Common myeloid progenitor, CD34-positive (primary cell): ENCODE data around the gene MTMR3.
"Not testable (repeated sequence)": the region's sequence is repeated elsewhere in the genome, so short reads cannot be mapped to it uniquely, and the experiment has no call there.

ENCODE experiments used
- CTCF ChIA-PET: fragments of 350-600 bp; sonication (Branson Sonifier 250); formaldehyde crosslinking; loops from one replicate; lab custom pipeline; 2021; ENCODE audit warnings: antibody characterized with exemption; lab: Charles Lee
- POLR2A ChIA-PET: fragments of 350-600 bp; sonication (Branson Sonifier 250); formaldehyde crosslinking; loops from one replicate; lab custom pipeline; 2021; ENCODE audit warnings: antibody characterized with exemption; lab: Charles Lee
- DNase-seq, 3 donors: peaks; one replicate each; pipeline versions ENCODE4 v3.0.0 to v3.0.0-alpha.2; 2013
- H3K27ac ChIP-seq, 2 experiments: 1 replicate in 1 of 2; 2 replicates in 1 of 2; pipeline ENCODE4 v1.7.0; 2013; ENCODE audit warnings: inconsistent platforms in 2 of 2, low read length in 2 of 2, mild to moderate bottlenecking in 2 of 2, low read depth in 1 of 2, moderate library complexity in 1 of 2; ENCODE audit not compliant: severe bottlenecking in 2 of 2, insufficient read depth in 1 of 2, poor library complexity in 1 of 2
- H3K27me3 ChIP-seq, 5 experiments: replicated peaks in 2 of 5; 1 replicate in 3 of 5; 2 replicates in 2 of 5; pipeline versions ENCODE4 v1.6.1 to v1.7.0; 2013; ENCODE audit warnings: low read length in 4 of 5, mild to moderate bottlenecking in 2 of 5, moderate library complexity in 2 of 5, inconsistent platforms in 1 of 5; ENCODE audit not compliant: insufficient read depth in 5 of 5, control insufficient read depth in 4 of 5
- H3K36me3 ChIP-seq, 4 experiments: 1 replicate in 2 of 4; 2 replicates in 2 of 4; pipeline versions ENCODE4 v1.6.1 to v1.7.0; 2013; ENCODE audit warnings: low read length in 3 of 4, control low read depth in 1 of 4, mild to moderate bottlenecking in 1 of 4; ENCODE audit not compliant: control insufficient read depth in 4 of 4, insufficient read depth in 4 of 4
- H3K4me1 ChIP-seq, 4 experiments: 1 replicate in 3 of 4; 2 replicates in 1 of 4; pipeline versions ENCODE4 v1.6.1 to v1.7.1; 2013; ENCODE audit warnings: low read length in 3 of 4, mild to moderate bottlenecking in 3 of 4, control low read depth in 1 of 4, inconsistent platforms in 1 of 4, moderate library complexity in 1 of 4; ENCODE audit not compliant: control insufficient read depth in 4 of 4, insufficient read depth in 4 of 4; ENCODE audit errors: control extremely low read depth in 1 of 4
- H3K4me3 ChIP-seq, 7 experiments: 1 replicate in 4 of 7; 2 replicates in 3 of 7; pipeline versions ENCODE4 v1.5.1 to v1.7.0; 2013; ENCODE audit warnings: mild to moderate bottlenecking in 7 of 7, low read length in 6 of 7, moderate library complexity in 6 of 7, inconsistent platforms in 2 of 7, low read depth in 2 of 7, control low read depth in 1 of 7; ENCODE audit not compliant: insufficient read depth in 4 of 7, control insufficient read depth in 1 of 7; ENCODE audit errors: extremely low read depth in 1 of 7
- H3K9me3 ChIP-seq, 5 experiments: 1 replicate in 4 of 5; 2 replicates in 1 of 5; pipeline versions ENCODE4 v1.6.1 to v1.7.1; 2013; ENCODE audit warnings: low read length in 4 of 5, mild to moderate bottlenecking in 2 of 5, inconsistent platforms in 1 of 5, low read depth in 1 of 5, moderate library complexity in 1 of 5; ENCODE audit not compliant: control insufficient read depth in 4 of 5, insufficient read depth in 2 of 5; ENCODE audit errors: control extremely low read depth in 1 of 5
- WGBS: methylation state at CpG from one replicate; pipeline ENCODE4 v1.1.5; 2013; ENCODE audit not compliant: insufficient coverage; 5-methylcytosine and 5-hydroxymethylcytosine counted together

Gene MTMR3

GRCh38 chr22:29972121-29972520 is 89.1 kb downstream of the MTMR3 start:
- POLR2A ChIA-PET: no interaction called here
- Histone ChIP-seq H3K9me3 (no peaks in the 10 kb centered on the region), H3K36me3 (peaks cover 2 to 13% (median 7%) of the 10 kb centered on the region in 4 experiments), H3K4me1 (peaks cover 0 to 4% (median 0%) of the 10 kb centered on the region in 4 experiments), H3K4me3 (no peak overlapping the region), H3K27ac (no peak overlapping the region), H3K27me3 (no peaks in the 10 kb centered on the region)
- no peak for DNase-seq
- WGBS: 100% methylated on average over 1 of the region's 2 CpGs
- CTCF ChIA-PET: no interaction called here

GRCh38 chr22:29973269-29973668 is 90.3 kb downstream of the MTMR3 start:
- no peaks in the 10 kb centered on the region for H3K27me3 ChIP-seq
- H3K4me1 ChIP-seq: peaks cover 0 to 5% (median 0%) of the 10 kb centered on the region in 4 experiments
- ChIA-PET CTCF (no interaction called here), POLR2A (no interaction called here)
- no peak overlapping the region for H3K4me3 ChIP-seq
- WGBS: 100% methylated on average over 3 of the region's 4 CpGs
- DNase-seq: no peak
- peaks cover 3 to 13% (median 8%) of the 10 kb centered on the region in 4 experiments for H3K36me3 ChIP-seq
- H3K9me3 ChIP-seq: no peaks in the 10 kb centered on the region
- no peak overlapping the region for H3K27ac ChIP-seq

GRCh38 chr22:29973680-29974079 is 90.7 kb downstream of the MTMR3 start:
- H3K27me3 ChIP-seq, H3K4me1 ChIP-seq, H3K27ac ChIP-seq, POLR2A ChIA-PET, CTCF ChIA-PET, H3K4me3 ChIP-seq, H3K9me3 ChIP-seq, DNase-seq: not testable (repeated sequence)
- WGBS: 100% methylated on average over 8 of the region's 9 CpGs
- peaks cover 4 to 13% (median 10%) of the 10 kb centered on the region in 4 experiments for H3K36me3 ChIP-seq

DNA sequence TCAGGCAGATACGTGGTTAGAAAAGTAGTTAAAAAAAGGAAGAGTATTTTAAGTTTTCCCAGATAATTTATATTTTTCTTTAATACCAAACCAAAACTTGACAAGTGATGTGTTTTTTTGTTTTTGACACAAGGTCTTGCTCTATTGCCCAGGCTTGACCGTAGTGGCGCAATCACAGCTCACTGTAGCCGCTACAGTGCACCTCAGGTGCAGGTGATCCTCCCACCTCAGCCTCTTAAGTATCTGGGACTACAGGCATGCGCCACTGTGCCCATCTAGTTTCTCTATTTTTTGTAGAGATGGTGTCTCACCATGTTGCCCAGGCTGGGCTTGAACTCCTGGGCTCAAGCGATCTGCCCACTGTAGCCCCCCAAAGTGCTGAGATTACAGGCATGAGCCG is 92.5 kb downstream of the MTMR3 start:
- H3K4me1 ChIP-seq: peaks cover 0 to 5% (median 0%) of the 10 kb centered on the region in 4 experiments
- H3K36me3 ChIP-seq: peaks cover 7 to 23% (median 18%) of the 10 kb centered on the region in 4 experiments
- H3K9me3 ChIP-seq: no peaks in the 10 kb centered on the region
- H3K4me3 ChIP-seq: no peak overlapping the region
- no peaks in the 10 kb centered on the region for H3K27me3 ChIP-seq
- H3K27ac ChIP-seq: no peak overlapping the region
- CTCF ChIA-PET: no interaction called here
- 92% methylated on average over 4 of the region's 7 CpGs for WGBS
- DNase-seq: no peak
- POLR2A ChIA-PET: no interaction called here

GRCh38 chr22:29977107-29977506 is 94.1 kb downstream of the MTMR3 start:
- no peaks in the 10 kb centered on the region for H3K27me3 ChIP-seq
- H3K4me3 ChIP-seq: no peak overlapping the region
- 88% methylated on average over 2 of the region's 3 CpGs for WGBS
- CTCF ChIA-PET: no interaction called here
- no peaks in the 10 kb centered on the region for H3K9me3 ChIP-seq
- DNase-seq: no peak
- POLR2A ChIA-PET: no interaction called here
- no peak overlapping the region for H3K27ac ChIP-seq
- peaks cover 7 to 20% (median 20%) of the 10 kb centered on the region in 4 experiments for H3K36me3 ChIP-seq
- H3K4me1 ChIP-seq: peaks cover 0 to 5% (median 0%) of the 10 kb centered on the region in 4 experiments

- DNase-seq: no peak
- peaks cover 7 to 17% (median 12%) of the 10 kb centered on the region in 4 experiments for H3K36me3 ChIP-seq
- CTCF ChIA-PET: no interaction called here
- H3K27me3 ChIP-seq: no peaks in the 10 kb centered on the region
- peaks cover 0 to 5% (median 0%) of the 10 kb centered on the region in 4 experiments for H3K4me1 ChIP-seq
- POLR2A ChIA-PET: no interaction called here
- H3K27ac ChIP-seq: no peak overlapping the region
- H3K9me3 ChIP-seq: no peaks in the 10 kb centered on the region
- H3K4me3 ChIP-seq: no peak overlapping the region
- 96% methylated on average over 3 of the region's 3 CpGs for WGBS
These were observed 96.9 kb downstream of the MTMR3 start for GRCh38 chr22:29979777-29980321.

DNA sequence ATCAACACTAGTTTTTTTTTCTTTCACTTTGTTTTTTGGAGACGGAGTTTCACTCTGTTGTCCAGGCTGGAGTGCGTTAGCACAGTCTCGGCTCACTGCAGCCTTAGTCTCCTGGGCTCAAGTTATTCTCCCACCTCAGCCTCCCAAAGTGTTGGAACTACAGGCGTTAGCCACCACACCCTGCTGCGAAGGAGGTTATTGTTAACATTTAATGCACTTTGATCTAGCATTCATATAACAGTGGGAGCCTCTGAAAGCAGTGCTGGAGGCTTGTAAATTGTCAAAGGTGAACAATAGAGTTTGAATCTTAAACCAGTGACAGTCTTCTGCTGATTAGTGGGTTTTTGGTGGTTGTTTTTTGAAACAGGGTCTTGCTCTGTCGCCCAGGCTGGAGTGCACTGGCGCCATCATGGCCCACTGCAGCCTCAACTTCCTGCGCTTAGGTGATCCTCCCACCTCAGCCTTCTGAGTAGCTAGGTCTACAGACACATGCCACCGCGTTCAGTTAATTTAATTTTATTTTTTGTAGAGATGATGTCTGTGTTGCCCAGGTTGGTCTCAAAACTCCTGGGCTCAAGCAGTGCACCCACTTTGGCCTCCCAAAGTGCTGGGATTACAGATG is 100.4 kb downstream of the MTMR3 start:
- H3K36me3 ChIP-seq: peaks cover 5 to 16% (median 13%) of the 10 kb centered on the region in 4 experiments
- H3K9me3 ChIP-seq: no peaks in the 10 kb centered on the region
- peaks cover 0 to 8% (median 2%) of the 10 kb centered on the region in 4 experiments for H3K4me1 ChIP-seq
- H3K27me3 ChIP-seq: no peaks in the 10 kb centered on the region
- 97% methylated on average over 7 of the region's 10 CpGs for WGBS
- ChIA-PET POLR2A (no interaction called here), CTCF (no interaction called here)
- H3K4me3 ChIP-seq: no peak overlapping the region
- no peak for DNase-seq
- no peak overlapping the region for H3K27ac ChIP-seq
